GM13976 (cell line): ENCODE results near the gene NT5C3B.
"Not testable (repeated sequence)": the region's sequence is repeated elsewhere in the genome, so short reads cannot be mapped to it uniquely, and the experiment has no call there.

Experiments used
- DNase-seq: peaks from one replicate; pipeline ENCODE4 v3.0.0; 2012; ENCODE audit warnings: low spot score
- CTCF ChIP-seq: IDR thresholded peaks from 2 replicates; pipeline ENCODE4 v1.5.1; 2012; ENCODE audit warnings: borderline replicate concordance, mild to moderate bottlenecking; ENCODE audit not compliant: insufficient read depth; ENCODE audit errors: extremely low read depth, missing control alignments, control extremely low read depth
- in situ Hi-C: fragments of 300-500 bp; cut with MboI; formaldehyde crosslinking; loops from one replicate; pipeline ENCODE4 v1.12.0; 2022; ENCODE audit warnings: low sequenced_read_pairs, mixed read lengths, inconsistent platforms; ENCODE audit not compliant: unreplicated experiment

Gene NT5C3B

GRCh38 chr17:41864498-41864835 lies 28.4 kb upstream of the NT5C3B start:
- DNase-seq = no peak
- no peak for TF ChIP-seq CTCF
- in situ Hi-C loops = no loop called here

- in situ Hi-C loops = no loop called here
- no peak for DNase-seq
- no peak for TF ChIP-seq CTCF
Measured at GRCh38 chr17:41863074-41863848, 27.2 kb upstream of the NT5C3B start.

GRCh38 chr17:41860254-41860931 lies 24.4 kb upstream of the NT5C3B start:
- no peak for TF ChIP-seq CTCF
- in situ Hi-C loops = no loop called here
- DNase-seq = no peak

- DNase-seq, in situ Hi-C loops: not testable (repeated sequence)
Measured at GRCh38 chr17:41851382-41851781, 15.3 kb upstream of the NT5C3B start.

GRCh38 chr17:41849251-41849990 lies 13.4 kb upstream of the NT5C3B start:
- TF ChIP-seq CTCF = no peak
- in situ Hi-C loops = no loop called here

GRCh38 chr17:41848788-41849187 lies 12.8 kb upstream of the NT5C3B start:
- DNase-seq = no peak
- TF ChIP-seq CTCF = no peak
- in situ Hi-C loops = no loop called here

More at GRCh38 chr17:41849251-41849990, 13.4 kb upstream of the NT5C3B start:
- DNase-seq = no peak

- no peak for TF ChIP-seq CTCF
- no peak for DNase-seq
- in situ Hi-C loops = no loop called here
Measured at GRCh38 chr17:41844971-41845370, 8.9 kb upstream of the NT5C3B start.

- DNase-seq, in situ Hi-C loops: not testable (repeated sequence)
Measured at GRCh38 chr17:41840781-41841180, 4.7 kb upstream of the NT5C3B start.

- in situ Hi-C loops = not testable (repeated sequence)
Measured at GRCh38 chr17:41839448-41839847, 3.4 kb upstream of the NT5C3B start.

More at GRCh38 chr17:41839448-41839847, 3.4 kb upstream of the NT5C3B start:
- not testable (repeated sequence) for DNase-seq
